Ovary (tissue), 3 donors: ENCODE data around the gene SDHAF2.

Experiments
- POLR2A ChIP-seq: fragments of 450-650 bp; IDR thresholded peaks from one replicate; pipeline ENCODE4 v1.6.1; 2017; ENCODE audit warnings: antibody characterized with exemption, mild to moderate bottlenecking, moderate library complexity
- TF ChIP-seq, protein P1 (sequence below), 3 donors: fragments of 450-650 bp in 2 of 3; fragments of 200-600 bp in 1 of 3; IDR thresholded peaks; one replicate each; pipeline versions ENCODE4 v1.5.1 to v1.8.0; 2016 to 2022; ENCODE audit warnings: antibody characterized with exemption in 3 of 3, mild to moderate bottlenecking in 1 of 3
- donor health status: DM: no; HTN: no; CAD: no.

DNA sequence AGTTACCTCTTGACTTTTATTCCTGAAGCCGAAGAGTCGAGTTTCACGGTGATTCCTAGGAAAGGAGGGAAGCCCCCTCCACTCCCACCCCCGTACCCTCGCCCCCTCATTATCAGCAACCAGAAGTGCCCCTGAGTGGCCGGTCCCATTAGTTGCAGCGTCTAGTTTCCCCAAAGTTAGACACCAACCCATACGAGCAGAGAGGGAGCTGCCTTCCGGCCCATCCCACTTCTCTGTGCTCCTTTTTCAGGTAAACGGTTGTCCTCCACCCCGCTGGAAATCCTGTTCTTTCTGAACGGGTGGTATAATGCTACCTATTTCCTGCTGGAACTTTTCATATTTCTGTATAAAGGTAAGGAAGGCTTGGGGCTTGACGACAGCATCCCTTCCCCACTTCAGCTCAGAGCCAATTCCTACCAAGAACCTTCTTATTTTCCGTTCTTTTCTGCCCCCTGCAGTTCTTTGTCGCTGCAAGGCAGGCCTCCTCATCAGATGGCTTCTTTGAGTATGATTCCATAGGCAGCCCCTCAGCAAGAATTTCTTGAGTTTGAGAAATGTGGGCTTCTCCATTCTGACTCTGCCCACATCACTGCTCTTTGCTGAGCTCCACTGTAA lies 36.8 kb upstream of the SDHAF2 start:
- TF ChIP-seq, protein P1, sequence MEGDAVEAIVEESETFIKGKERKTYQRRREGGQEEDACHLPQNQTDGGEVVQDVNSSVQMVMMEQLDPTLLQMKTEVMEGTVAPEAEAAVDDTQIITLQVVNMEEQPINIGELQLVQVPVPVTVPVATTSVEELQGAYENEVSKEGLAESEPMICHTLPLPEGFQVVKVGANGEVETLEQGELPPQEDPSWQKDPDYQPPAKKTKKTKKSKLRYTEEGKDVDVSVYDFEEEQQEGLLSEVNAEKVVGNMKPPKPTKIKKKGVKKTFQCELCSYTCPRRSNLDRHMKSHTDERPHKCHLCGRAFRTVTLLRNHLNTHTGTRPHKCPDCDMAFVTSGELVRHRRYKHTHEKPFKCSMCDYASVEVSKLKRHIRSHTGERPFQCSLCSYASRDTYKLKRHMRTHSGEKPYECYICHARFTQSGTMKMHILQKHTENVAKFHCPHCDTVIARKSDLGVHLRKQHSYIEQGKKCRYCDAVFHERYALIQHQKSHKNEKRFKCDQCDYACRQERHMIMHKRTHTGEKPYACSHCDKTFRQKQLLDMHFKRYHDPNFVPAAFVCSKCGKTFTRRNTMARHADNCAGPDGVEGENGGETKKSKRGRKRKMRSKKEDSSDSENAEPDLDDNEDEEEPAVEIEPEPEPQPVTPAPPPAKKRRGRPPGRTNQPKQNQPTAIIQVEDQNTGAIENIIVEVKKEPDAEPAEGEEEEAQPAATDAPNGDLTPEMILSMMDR (IDR thresholded peaks at IDR 0.05): no peak
- TF ChIP-seq POLR2A: no peak
